Endothelial cell (in vitro differentiated cells): ENCODE results near the gene SRCAP. TPM values are rescaled to one million over a fixed set of nuclear protein-coding genes. Genes with fewer than 3 reads are reported as not detected.
A peak's percentile ranks its signal among the peaks of the same experiment; 100 is the strongest.

Experiments
- DNase-seq: peaks from one replicate; pipeline ENCODE4 v3.0.0; 2021; ENCODE audit warnings: low spot score
- H3K27ac Mint-ChIP-seq: one replicate; pipeline ENCODE4 v1.8.0; 2021; ENCODE audit warnings: mixed read lengths, inconsistent platforms; ENCODE audit not compliant: unreplicated experiment
- H3K27me3 Mint-ChIP-seq: one replicate; pipeline ENCODE4 v1.8.0; 2021; ENCODE audit warnings: mild to moderate bottlenecking, moderate library complexity, mixed read lengths, inconsistent platforms; ENCODE audit not compliant: unreplicated experiment
- H3K36me3 Mint-ChIP-seq: one replicate; pipeline ENCODE4 v1.8.0; 2021; ENCODE audit warnings: mild to moderate bottlenecking, low read depth, mixed read lengths, inconsistent platforms; ENCODE audit not compliant: unreplicated experiment
- H3K4me1 Mint-ChIP-seq: one replicate; pipeline ENCODE4 v1.8.0; 2021; ENCODE audit warnings: mild to moderate bottlenecking, mixed read lengths, inconsistent platforms; ENCODE audit not compliant: unreplicated experiment
- H3K4me3 Mint-ChIP-seq: one replicate; pipeline ENCODE4 v1.8.0; 2021; ENCODE audit warnings: mild to moderate bottlenecking, mixed read lengths, inconsistent platforms; ENCODE audit not compliant: unreplicated experiment
- H3K9me3 Mint-ChIP-seq: one replicate; pipeline ENCODE4 v1.8.0; 2021; ENCODE audit warnings: mixed read lengths, inconsistent platforms; ENCODE audit not compliant: unreplicated experiment
- CTCF ChIP-seq: fragments of 200-600 bp; sonication (generic); IDR thresholded peaks from one replicate; pipeline ENCODE4 v1.5.0; 2021; ENCODE audit warnings: antibody characterized with exemption; ENCODE audit not compliant: unreplicated experiment
- total RNA-seq: library from RNA; stranded (reverse); fragmentation: NEBNext Ultra II Directional; extraction: Animal tissue kit (Norgen Biotek cat#: 25700); gene quantifications from one replicate; pipeline ENCODE4 v1.2.1, GENCODE V29; 2021; ENCODE audit not compliant: unreplicated experiment

The SRCAP gene
- total RNA-seq, 1 donor from 2014 or later, result 62.2 TPM

- Mint-ChIP-seq H3K4me3 (peak overlapping the region; percentile 88), H3K4me1 (peaks cover 30% of the 10 kb centered on the region), H3K27ac (peak overlapping the region; percentile 98), H3K9me3 (no peaks in the 10 kb centered on the region), H3K27me3 (peaks cover 23% of the 10 kb centered on the region), H3K36me3 (peaks cover 29% of the 10 kb centered on the region)
- DNase-seq, result no peak
- no peak for TF ChIP-seq CTCF
These were observed 41.8 kb upstream of the SRCAP start for GRCh38 chr16:30656974-30657865.

GRCh38 chr16:30657866-30658730, 40.9 kb upstream of the SRCAP start, which contains the start of gene FBRS:
Gene FBRS (plus strand): TSS chr16:30658431. CDS start chr16:30659519, 1,088 bp downstream.
- peak; percentile 98 for DNase-seq
- peak within 1 kb of the TSS; percentile 98 for H3K4me3 Mint-ChIP-seq
- H3K27me3 Mint-ChIP-seq, result peaks cover 18% of the 10 kb centered on the region
- H3K4me1 Mint-ChIP-seq, result peaks cover 23% of the 10 kb centered on the region
- no peaks in the 10 kb centered on the region for H3K9me3 Mint-ChIP-seq
- peaks cover 32% of the 10 kb centered on the region for H3K36me3 Mint-ChIP-seq
- peak within 1 kb of the TSS; percentile 99 for H3K27ac Mint-ChIP-seq
- peak; percentile 82 for TF ChIP-seq CTCF

GRCh38 chr16:30658731-30659506, 40.1 kb upstream of the SRCAP start:
- peak overlapping the region; percentile 99 for H3K27ac Mint-ChIP-seq
- no peaks in the 10 kb centered on the region for H3K9me3 Mint-ChIP-seq
- peaks cover 18% of the 10 kb centered on the region for H3K27me3 Mint-ChIP-seq
- DNase-seq, result peak; percentile 68
- TF ChIP-seq CTCF, result no peak
- peak overlapping the region; percentile 98 for H3K4me3 Mint-ChIP-seq
- peaks cover 25% of the 10 kb centered on the region for H3K4me1 Mint-ChIP-seq
- peaks cover 40% of the 10 kb centered on the region for H3K36me3 Mint-ChIP-seq

GRCh38 chr16:30659507-30660423, 39.2 kb upstream of the SRCAP start:
- Mint-ChIP-seq H3K4me1 (peaks cover 25% of the 10 kb centered on the region), H3K9me3 (no peaks in the 10 kb centered on the region), H3K4me3 (peak overlapping the region; percentile 89), H3K27me3 (peaks cover 18% of the 10 kb centered on the region), H3K36me3 (peaks cover 41% of the 10 kb centered on the region), H3K27ac (no peak overlapping the region)
- no peak for TF ChIP-seq CTCF
- no peak for DNase-seq
